Fibroblast of villous mesenchyme (primary cell): Measurements from ENCODE around the gene MATN4. TPM values are rescaled to one million over a fixed set of nuclear protein-coding genes. Genes with fewer than 3 reads are reported as not detected.
A peak's percentile ranks its signal among the peaks of the same experiment; 100 is the strongest.

Source experiments
- DNase-seq: peaks from one replicate; pipeline ENCODE4 v3.0.0-alpha.2; 2010; ENCODE audit warnings: low read depth
- H3K4me3 ChIP-seq: 2 replicates; pipeline ENCODE4 v1.5.1; 2011; ENCODE audit warnings: low read depth, mild to moderate bottlenecking, low read length
- total RNA-seq: library from RNA; depleted of rRNA; stranded (reverse); fragments of >200 nt; gene quantifications from 2 replicates; pipeline ENCODE4 v1.2.3, GENCODE V29; 2012
- TF ChIP-seq, protein P1 (sequence below): IDR thresholded peaks from 2 replicates; pipeline ENCODE4 v1.5.1; 2012; ENCODE audit warnings: low read depth, mild to moderate bottlenecking, low read length; ENCODE audit not compliant: insufficient read depth

MATN4 gene
- total RNA-seq, 1 donor = not detected

DNA sequence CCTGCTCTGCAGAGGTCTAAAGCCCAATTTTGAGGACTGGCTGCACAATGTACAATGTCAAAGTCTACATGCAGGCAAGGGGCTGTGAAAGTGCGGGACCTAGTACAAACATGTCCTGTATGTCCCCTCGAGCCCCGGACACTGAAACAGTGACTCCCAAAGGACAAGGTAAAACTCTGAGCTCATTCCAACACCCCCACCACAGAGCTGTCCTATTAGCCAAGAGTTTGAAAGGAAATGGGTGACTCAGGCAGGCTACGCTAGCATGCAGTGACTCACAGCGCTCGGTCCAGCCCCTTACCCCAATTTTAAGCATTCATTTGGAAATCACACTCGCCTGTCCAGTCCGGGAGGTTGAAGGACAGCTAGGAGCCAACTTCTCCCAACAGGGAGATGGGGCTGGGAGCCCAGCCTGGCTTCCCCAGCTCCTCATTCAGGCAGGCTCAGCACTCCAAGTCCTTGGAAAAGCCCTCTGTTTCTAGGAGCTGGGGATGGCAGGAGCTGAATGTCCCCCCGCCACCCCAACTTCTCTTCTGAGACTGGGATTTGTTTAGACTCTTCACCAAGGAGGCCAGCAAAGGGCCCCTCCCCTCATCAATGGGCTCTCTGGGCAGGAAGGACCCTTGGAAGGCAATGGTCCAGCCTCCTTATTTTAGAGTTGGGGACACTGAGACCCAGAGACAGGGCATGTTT is 36.2 kb upstream of the MATN4 start:
- peak; percentile 92 for DNase-seq
- peak overlapping the region; percentile 98 for H3K4me3 ChIP-seq
- TF ChIP-seq, protein P1, sequence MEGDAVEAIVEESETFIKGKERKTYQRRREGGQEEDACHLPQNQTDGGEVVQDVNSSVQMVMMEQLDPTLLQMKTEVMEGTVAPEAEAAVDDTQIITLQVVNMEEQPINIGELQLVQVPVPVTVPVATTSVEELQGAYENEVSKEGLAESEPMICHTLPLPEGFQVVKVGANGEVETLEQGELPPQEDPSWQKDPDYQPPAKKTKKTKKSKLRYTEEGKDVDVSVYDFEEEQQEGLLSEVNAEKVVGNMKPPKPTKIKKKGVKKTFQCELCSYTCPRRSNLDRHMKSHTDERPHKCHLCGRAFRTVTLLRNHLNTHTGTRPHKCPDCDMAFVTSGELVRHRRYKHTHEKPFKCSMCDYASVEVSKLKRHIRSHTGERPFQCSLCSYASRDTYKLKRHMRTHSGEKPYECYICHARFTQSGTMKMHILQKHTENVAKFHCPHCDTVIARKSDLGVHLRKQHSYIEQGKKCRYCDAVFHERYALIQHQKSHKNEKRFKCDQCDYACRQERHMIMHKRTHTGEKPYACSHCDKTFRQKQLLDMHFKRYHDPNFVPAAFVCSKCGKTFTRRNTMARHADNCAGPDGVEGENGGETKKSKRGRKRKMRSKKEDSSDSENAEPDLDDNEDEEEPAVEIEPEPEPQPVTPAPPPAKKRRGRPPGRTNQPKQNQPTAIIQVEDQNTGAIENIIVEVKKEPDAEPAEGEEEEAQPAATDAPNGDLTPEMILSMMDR = no peak

DNA sequence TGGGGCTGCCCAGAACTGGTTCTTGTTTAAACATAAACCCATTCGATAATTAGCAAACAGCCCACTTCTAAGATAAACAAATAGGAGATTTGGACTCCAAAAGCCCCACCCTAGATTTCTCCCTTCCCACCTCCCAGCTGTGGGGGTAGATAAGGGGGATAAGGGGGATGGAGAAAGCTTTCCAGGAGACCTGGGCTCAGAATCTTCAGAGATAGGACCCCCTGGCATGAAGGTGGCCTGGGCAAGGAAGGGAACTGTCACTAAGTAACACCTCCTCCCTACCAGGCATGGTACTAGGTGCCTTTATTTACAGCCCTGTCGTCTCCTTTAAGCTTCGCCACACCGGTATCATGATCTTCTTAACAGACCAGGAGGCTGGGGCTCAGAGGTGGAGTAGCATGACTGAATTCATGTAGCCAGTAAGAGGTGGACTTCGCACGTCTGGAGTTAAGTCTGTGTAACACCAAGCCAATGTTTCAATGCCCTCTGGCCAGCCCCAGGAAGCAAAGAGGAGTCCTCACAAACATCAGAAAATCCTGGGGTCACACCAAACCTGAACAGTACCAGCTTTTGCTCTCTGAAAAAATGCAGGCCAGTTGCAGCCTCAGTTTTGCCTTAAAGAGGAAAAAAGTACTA is 35.6 kb upstream of the MATN4 start:
- TF ChIP-seq, protein P1 = no peak
- peak; percentile 56 for DNase-seq
- peak overlapping the region; percentile 98 for H3K4me3 ChIP-seq

DNA sequence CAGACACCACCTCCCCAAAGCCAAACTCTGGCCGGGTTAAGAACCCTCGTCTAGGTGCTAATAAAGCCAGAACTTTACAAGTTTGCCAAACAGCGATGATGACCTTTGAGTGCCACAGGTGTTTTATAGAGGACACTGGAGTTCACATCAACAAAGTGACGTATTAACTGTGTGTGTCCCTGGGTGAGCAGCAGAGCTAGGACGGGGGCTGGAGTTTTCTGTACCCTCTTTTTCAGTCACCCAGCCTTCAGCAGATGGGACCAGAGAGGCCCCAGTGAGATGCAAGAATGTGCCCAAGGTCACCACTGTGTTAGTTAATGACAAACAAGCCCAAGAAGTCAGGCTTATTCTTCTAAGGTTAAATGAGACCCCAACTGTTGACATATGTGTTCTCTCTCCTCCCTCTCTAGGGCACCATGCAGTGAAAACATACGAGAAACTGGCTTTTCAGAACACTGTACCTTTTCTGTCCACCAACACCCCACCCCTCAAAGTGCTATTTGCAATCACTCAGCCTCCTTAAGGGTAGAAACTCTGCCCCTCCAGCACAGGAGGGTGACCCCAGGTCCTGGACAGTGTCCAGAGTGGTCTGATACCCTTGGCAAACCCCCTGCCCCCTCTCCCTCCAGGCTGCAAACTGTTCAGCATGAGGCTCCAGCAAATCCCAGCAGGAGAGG is 34.9 kb upstream of the MATN4 start:
- no peak for DNase-seq
- TF ChIP-seq, protein P1 = no peak
- peak overlapping the region; percentile 98 for H3K4me3 ChIP-seq

DNA sequence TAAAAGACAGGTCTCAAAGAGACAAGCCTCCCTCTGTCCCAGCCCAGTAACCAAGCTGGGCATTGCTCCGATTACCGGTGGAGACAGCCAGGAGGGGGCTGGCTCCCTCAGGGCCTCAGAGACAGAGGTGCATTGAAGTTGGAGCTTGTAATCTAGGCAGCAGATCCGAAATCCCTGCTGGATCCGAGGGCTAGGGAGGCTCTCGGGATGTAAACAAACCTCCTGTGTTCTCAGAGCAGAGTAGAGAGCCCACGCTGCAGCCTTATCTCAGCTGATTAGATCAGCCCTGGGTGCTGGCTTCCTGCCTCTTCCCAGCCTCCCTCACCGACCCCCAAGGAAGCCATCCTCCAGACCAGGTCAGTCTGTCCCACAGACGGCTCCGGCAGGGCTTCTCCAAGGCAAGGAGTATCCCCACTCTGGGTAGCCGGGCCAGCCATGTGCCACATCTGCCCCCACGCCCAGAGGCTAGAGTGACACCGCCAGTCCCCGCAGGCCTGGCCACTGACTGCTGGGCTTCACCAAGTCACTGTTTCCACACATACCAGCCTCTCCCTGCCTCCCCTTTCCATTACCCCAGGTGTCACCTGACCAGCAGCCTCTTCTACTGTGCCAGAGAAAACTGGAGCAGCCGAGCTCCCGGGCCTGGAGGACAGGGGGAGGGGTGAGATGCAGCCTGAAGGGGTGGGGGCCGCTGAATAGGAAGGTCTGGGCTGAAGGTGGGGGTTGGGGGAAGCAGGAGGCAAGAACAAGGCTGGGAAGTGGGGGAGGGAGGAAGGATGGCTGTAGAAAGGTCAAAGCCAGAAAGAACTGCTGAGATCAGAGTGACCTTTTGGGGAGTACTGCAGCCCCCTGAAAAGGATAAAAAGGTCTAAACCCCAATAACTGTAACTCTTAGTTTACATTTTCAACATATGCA is 34.1 kb upstream of the MATN4 start:
- DNase-seq = peak; percentile 89
- peak overlapping the region; percentile 98 for H3K4me3 ChIP-seq
- TF ChIP-seq, protein P1 = no peak

DNA sequence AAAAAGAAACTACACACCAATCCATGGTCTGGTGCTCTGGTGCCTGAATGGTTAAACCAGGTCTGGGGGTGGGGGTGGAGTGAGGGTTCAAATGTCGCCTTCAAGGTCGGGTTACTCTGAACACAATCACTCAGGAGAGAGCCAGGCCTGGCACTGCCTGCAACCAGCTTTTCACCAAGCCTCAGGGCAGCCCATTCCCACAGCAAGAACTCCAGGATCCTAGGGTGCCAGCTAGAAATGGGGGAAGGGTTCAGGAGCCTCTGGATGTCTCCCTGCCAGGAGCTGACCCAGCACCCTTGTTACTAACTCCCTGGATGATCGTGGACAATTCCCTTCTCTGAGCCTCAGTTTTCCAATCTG is 33.5 kb upstream of the MATN4 start:
- DNase-seq = no peak
- TF ChIP-seq, protein P1 = no peak
- H3K4me3 ChIP-seq = peak overlapping the region; percentile 98

DNA sequence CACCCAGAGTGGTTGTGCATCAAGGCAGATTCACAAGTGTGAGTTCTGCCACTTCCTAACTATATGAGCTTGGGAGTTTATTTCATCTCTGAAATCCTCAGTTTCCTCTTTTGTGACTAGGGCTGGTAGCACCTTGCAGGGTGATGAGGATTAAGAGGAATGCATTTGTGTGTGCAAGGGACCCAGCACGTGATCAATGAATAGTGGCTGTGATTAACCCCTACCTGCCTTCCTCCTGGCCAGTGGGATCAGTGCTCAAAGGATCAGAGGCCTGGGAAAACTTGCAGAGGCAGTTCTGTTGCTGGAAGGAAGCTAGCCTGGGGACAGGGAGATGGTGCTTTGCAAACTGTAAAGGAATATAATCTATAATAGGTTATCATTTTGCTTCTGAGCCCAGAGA is 32.9 kb upstream of the MATN4 start:
- no peak overlapping the region for H3K4me3 ChIP-seq
- DNase-seq = no peak
- TF ChIP-seq, protein P1 = no peak
